ENCODE results near the gene ACER2.

DNA sequence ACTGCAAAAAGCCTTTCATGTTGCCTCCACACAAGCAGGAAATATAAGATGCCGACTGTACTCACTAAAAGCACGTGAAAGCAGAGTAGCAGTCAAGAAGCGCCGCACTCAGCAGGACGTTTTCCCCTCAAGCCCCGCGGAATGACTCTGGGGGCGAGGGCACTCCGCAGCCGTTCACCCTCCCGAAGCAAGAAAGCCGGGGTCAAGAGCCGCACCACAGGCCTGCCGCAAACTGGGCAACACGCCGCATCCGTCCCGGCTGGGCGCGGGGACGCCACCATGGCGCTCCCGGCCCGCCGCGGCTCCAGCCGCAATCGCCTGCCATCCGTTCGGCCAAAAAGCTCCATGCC is 29.1 kb upstream of the ACER2 start:
- TF ChIP-seq, protein P1, sequence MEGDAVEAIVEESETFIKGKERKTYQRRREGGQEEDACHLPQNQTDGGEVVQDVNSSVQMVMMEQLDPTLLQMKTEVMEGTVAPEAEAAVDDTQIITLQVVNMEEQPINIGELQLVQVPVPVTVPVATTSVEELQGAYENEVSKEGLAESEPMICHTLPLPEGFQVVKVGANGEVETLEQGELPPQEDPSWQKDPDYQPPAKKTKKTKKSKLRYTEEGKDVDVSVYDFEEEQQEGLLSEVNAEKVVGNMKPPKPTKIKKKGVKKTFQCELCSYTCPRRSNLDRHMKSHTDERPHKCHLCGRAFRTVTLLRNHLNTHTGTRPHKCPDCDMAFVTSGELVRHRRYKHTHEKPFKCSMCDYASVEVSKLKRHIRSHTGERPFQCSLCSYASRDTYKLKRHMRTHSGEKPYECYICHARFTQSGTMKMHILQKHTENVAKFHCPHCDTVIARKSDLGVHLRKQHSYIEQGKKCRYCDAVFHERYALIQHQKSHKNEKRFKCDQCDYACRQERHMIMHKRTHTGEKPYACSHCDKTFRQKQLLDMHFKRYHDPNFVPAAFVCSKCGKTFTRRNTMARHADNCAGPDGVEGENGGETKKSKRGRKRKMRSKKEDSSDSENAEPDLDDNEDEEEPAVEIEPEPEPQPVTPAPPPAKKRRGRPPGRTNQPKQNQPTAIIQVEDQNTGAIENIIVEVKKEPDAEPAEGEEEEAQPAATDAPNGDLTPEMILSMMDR (IDR thresholded peaks at IDR 0.05), result no peak
- TF ChIP-seq POLR2AphosphoS5 (IDR thresholded peaks at IDR 0.05), result no peak
- no peak for TF ChIP-seq POLR2A (IDR thresholded peaks at IDR 0.05)

Data from transverse colon (tissue), 4 donors.